Measurements from ENCODE around the gene CTNNA1. TPM values are rescaled to one million over a fixed set of nuclear protein-coding genes. Genes with fewer than 3 reads are reported as not detected.

Gene CTNNA1
- total and polyA plus RNA-seq, 2 donors (not counting 3 experiments of a cell fraction or from before 2014, with no cell fraction given) = 156 to 394 TPM

GRCh38 chr5:138929571-138929955 is 176.3 kb downstream of the CTNNA1 start:
- CTCF ChIA-PET = no interaction called here
- no peak for TF ChIP-seq JUN (IDR thresholded peaks at IDR 0.05; ENCODE audit: borderline replicate concordance, insufficient read depth, insufficient read length, low read depth)
- H3K9ac ChIP-seq (replicated peaks; ENCODE audit: extremely low read depth, insufficient read depth, low read length) = no peak overlapping the region
- H3K4me3 ChIP-seq (replicated peaks in 1 of 3; ENCODE audit: insufficient read depth in 1 of 3, low read depth in 1 of 3, low read length in 3 of 3) = no peak overlapping the region
- H3K9me1 ChIP-seq (replicated peaks; ENCODE audit: control insufficient read depth, extremely low read depth, insufficient read depth, low read length) = no peaks in the 10 kb centered on the region
- peaks cover 38 to 76% of the 10 kb centered on the region in 2 experiments for H3K36me3 ChIP-seq (ENCODE audit: control insufficient read depth in 2 of 2, extremely low read depth in 1 of 2, insufficient read depth in 2 of 2, low read length in 2 of 2)
- no peak overlapping the region for H2AFZ ChIP-seq (ENCODE audit: low read depth, low read length)
- no peaks in the 10 kb centered on the region for H3K79me2 ChIP-seq (ENCODE audit: control insufficient read depth, insufficient read depth, low read length)
- no peaks in the 10 kb centered on the region for H3K27me3 ChIP-seq (ENCODE audit: control insufficient read depth in 2 of 2, insufficient read depth in 2 of 2, low read length in 2 of 2)
- H3K9me3 ChIP-seq (replicated peaks; ENCODE audit: control insufficient read depth, insufficient read depth, low read length) = no peaks in the 10 kb centered on the region
- dilution Hi-C loops (cut with MboI; ENCODE audit: extremely low pct_ligation_motif_present, low sequenced_read_pairs) (no loop called here), intact Hi-C loops (cut with micrococcal nuclease) (no loop called here)
- no peaks in the 10 kb centered on the region for H3K4me1 ChIP-seq (ENCODE audit: control insufficient read depth, extremely low read depth, insufficient read depth, low read length)
- POLR2A ChIA-PET = no interaction called here
- no peak overlapping the region for H3K27ac ChIP-seq (ENCODE audit: insufficient read depth, low read depth, low read length)
- H4K20me1 ChIP-seq (replicated peaks; ENCODE audit: control insufficient read depth, extremely low read depth, insufficient read depth, low read length) = no peaks in the 10 kb centered on the region
- BruUV-seq (replicated peaks) = no TSS peak
- DNase-seq (ENCODE audit: low read depth, low spot score) (no peak), FAIRE-seq (no peak)
- no peak overlapping the region for H3K4me2 ChIP-seq (ENCODE audit: insufficient read depth, low read length)

GRCh38 chr5:138930371-138931097 is 177.3 kb downstream of the CTNNA1 start:
- Histone ChIP-seq H3K4me2 (ENCODE audit: insufficient read depth, low read length) (no peak overlapping the region), H2AFZ (ENCODE audit: low read depth, low read length) (no peak overlapping the region), H3K27ac (ENCODE audit: insufficient read depth, low read depth, low read length) (no peak overlapping the region), H3K9ac (replicated peaks; ENCODE audit: extremely low read depth, insufficient read depth, low read length) (no peak overlapping the region), H4K20me1 (replicated peaks; ENCODE audit: control insufficient read depth, extremely low read depth, insufficient read depth, low read length) (no peaks in the 10 kb centered on the region), H3K4me3 (replicated peaks in 1 of 3; ENCODE audit: insufficient read depth in 1 of 3, low read depth in 1 of 3, low read length in 3 of 3) (no peak overlapping the region), H3K79me2 (ENCODE audit: control insufficient read depth, insufficient read depth, low read length) (no peaks in the 10 kb centered on the region), H3K27me3 (ENCODE audit: control insufficient read depth in 2 of 2, insufficient read depth in 2 of 2, low read length in 2 of 2) (no peaks in the 10 kb centered on the region), H3K4me1 (ENCODE audit: control insufficient read depth, extremely low read depth, insufficient read depth, low read length) (no peaks in the 10 kb centered on the region), H3K36me3 (ENCODE audit: control insufficient read depth in 2 of 2, extremely low read depth in 1 of 2, insufficient read depth in 2 of 2, low read length in 2 of 2) (peaks cover 34 to 73% of the 10 kb centered on the region in 2 experiments), H3K9me1 (replicated peaks; ENCODE audit: control insufficient read depth, extremely low read depth, insufficient read depth, low read length) (no peaks in the 10 kb centered on the region), H3K9me3 (replicated peaks; ENCODE audit: control insufficient read depth, insufficient read depth, low read length) (no peaks in the 10 kb centered on the region)
- TF ChIP-seq POLR2A (IDR thresholded peaks at IDR 0.05; ENCODE audit: low read depth, low read length) = no peak
- ChIA-PET CTCF (interaction anchor here (1.0 to 2.4 kb wide), 3 partner anchors 106 to 141 kb away, joined by 3 to 7 read pairs (median 4); no protein-coding TSS in a partner anchor), POLR2A (no interaction called here)
- no TSS peak for BruUV-seq (replicated peaks)
- FAIRE-seq (no peak), DNase-seq (ENCODE audit: low read depth, low spot score) (no peak)
- dilution Hi-C loops (cut with MboI; ENCODE audit: extremely low pct_ligation_motif_present, low sequenced_read_pairs) = no loop called here
- intact Hi-C loops (cut with micrococcal nuclease) = loop anchor here (10.0 kb wide), 1 partner anchor 286 kb away; no protein-coding TSS in a partner anchor

All from endothelial cell of umbilical vein (primary cell).